ENCODE results near the gene CACNA1B. TPM values are rescaled to one million over a fixed set of nuclear protein-coding genes. Genes with fewer than 3 reads are reported as not detected.

Gene CACNA1B
- total RNA-seq, 1 experiment from 2014 or later, result 7.8 TPM

DNA sequence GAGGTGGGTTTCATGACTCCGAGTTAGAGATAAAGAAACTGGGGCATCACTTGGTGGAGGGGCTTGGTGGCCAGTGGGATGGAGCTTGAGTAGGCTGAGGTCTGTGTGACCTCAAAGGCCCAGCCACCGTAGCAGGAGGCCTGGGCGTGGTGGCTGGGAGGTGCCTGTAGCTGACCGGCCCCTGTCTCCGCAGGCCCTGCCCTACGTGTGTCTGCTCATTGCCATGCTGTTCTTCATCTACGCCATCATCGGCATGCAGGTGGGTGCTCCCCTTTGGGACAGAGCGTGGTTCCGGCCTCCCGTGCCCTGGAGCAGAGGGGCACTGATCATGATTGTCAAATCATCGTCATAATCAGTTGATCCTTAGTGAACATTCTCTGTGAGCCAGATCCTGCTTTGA lies 196.2 kb downstream of the CACNA1B start:
- Histone ChIP-seq H3K9ac (ENCODE audit: extremely low read depth, insufficient read length, low read length) (no peak overlapping the region), H4K8ac (replicated peaks; ENCODE audit: insufficient read length, low read depth, low read length) (no peak overlapping the region), H3K4me1 (ENCODE audit: insufficient read depth, low read length) (peaks cover 3% of the 10 kb centered on the region; the same call in 1 of the 2 replicates), H3K56ac (ENCODE audit: insufficient read length, low read depth, low read length) (no peak overlapping the region), H3K4ac (ENCODE audit: low read depth, low read length) (no peak overlapping the region), H3K9me3 (ENCODE audit: control insufficient read depth, low read depth, low read length) (no peaks in the 10 kb centered on the region), H2BK5ac (ENCODE audit: insufficient read length, low read length) (no peak overlapping the region), H2AK5ac (ENCODE audit: insufficient read length, low read length) (no peak overlapping the region), H2BK15ac (ENCODE audit: low read depth, low read length) (no peak overlapping the region), H3K79me1 (ENCODE audit: insufficient read depth, low read depth, low read length, poor library complexity, severe bottlenecking) (no peaks in the 10 kb centered on the region), H3K4me2 (ENCODE audit: insufficient read depth, insufficient read length, low read length) (no peak overlapping the region), H2BK20ac (ENCODE audit: low read depth, low read length, poor library complexity, severe bottlenecking) (no peak overlapping the region), H3K23me2 (ENCODE audit: insufficient read length, low read depth, low read length, poor library complexity, severe bottlenecking) (peaks cover 3% of the 10 kb centered on the region), H3K14ac (ENCODE audit: insufficient read depth, low read length) (no peak overlapping the region), H3T11ph (ENCODE audit: low read length) (no peak overlapping the region), H2BK120ac (ENCODE audit: low read depth, low read length, poor library complexity, severe bottlenecking) (no peak overlapping the region), H4K20me1 (ENCODE audit: control insufficient read depth, insufficient read depth, insufficient read length) (no peaks in the 10 kb centered on the region), H2AFZ (ENCODE audit: low read length) (no peak overlapping the region), H4K5ac (ENCODE audit: insufficient read length, low read depth, low read length) (no peak overlapping the region), H2BK12ac (ENCODE audit: insufficient read length, low read depth, low read length) (no peak overlapping the region), H3K23ac (ENCODE audit: insufficient read length, low read depth, low read length) (no peak overlapping the region), H3K79me2 (ENCODE audit: insufficient read depth, low read length) (no peaks in the 10 kb centered on the region), H3K27me3 (ENCODE audit: insufficient read depth, low read length) (no peaks in the 10 kb centered on the region), H4K91ac (ENCODE audit: insufficient read length, low read depth, low read length) (no peak overlapping the region), H3K18ac (ENCODE audit: insufficient read length, low read depth, low read length) (no peak overlapping the region), H3K27ac (ENCODE audit: insufficient read length, low read depth, low read length) (no peak overlapping the region)
- peaks cover 34 to 35% of the 10 kb centered on the region in 2 experiments for H3K4me1 Mint-ChIP-seq
- WGBS (ENCODE audit: extremely low coverage, insufficient read length, low lambda C conversion rate), result no CpG with 5 or more reads among the region's 12 CpGs
- H3K27ac Mint-ChIP-seq, result no peak overlapping the region
- H3K9me3 Mint-ChIP-seq, result peaks cover 0 to 6% of the 10 kb centered on the region in 2 experiments; a peak in 2 of 5 replicates
- TF ChIP-seq, protein P1, sequence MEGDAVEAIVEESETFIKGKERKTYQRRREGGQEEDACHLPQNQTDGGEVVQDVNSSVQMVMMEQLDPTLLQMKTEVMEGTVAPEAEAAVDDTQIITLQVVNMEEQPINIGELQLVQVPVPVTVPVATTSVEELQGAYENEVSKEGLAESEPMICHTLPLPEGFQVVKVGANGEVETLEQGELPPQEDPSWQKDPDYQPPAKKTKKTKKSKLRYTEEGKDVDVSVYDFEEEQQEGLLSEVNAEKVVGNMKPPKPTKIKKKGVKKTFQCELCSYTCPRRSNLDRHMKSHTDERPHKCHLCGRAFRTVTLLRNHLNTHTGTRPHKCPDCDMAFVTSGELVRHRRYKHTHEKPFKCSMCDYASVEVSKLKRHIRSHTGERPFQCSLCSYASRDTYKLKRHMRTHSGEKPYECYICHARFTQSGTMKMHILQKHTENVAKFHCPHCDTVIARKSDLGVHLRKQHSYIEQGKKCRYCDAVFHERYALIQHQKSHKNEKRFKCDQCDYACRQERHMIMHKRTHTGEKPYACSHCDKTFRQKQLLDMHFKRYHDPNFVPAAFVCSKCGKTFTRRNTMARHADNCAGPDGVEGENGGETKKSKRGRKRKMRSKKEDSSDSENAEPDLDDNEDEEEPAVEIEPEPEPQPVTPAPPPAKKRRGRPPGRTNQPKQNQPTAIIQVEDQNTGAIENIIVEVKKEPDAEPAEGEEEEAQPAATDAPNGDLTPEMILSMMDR (conservative IDR thresholded peaks at IDR 0.05), result no peak
- peak; percentile 20 for DNase-seq
- H3K36me3 Mint-ChIP-seq (ENCODE audit: insufficient read depth in 1 of 3, low read depth in 3 of 3), result peaks cover 9 to 21% (median 13%) of the 10 kb centered on the region in 3 experiments; a peak in 6 of 7 replicates
- H3K27me3 Mint-ChIP-seq (ENCODE audit: low read depth), result peaks cover 3% of the 10 kb centered on the region; the same call in 1 of the 2 replicates
- H3K4me3 Mint-ChIP-seq, result no peak overlapping the region
